ENCODE results near the gene RAPSN. TPM values are rescaled to one million over a fixed set of nuclear protein-coding genes. Genes with fewer than 3 reads are reported as not detected.
A peak's percentile ranks its signal among the peaks of the same experiment; 100 is the strongest.

RAPSN gene
- total and polyA plus RNA-seq, 2 experiments from 2014 or later = 0.17 to 0.23 TPM

DNA sequence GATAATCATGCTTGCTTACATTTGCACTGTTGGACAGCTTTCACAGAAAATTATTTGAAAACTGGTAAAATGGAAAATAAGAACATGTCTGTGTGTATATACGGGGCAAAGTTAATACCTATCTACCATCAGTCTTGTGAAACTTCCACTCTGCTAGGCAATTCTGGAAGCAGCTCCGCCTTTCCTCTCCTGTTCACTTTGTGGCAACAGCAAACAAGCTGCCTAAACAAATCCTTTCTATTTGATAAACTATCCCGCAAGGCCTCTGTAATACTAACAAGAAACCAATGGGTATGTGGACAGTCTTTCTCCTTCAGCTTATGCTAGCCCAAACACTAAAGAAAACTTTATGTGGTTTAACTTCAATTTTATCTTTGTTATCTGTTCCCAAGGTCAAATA, 39.2 kb upstream of the RAPSN start:
- no peak overlapping the region for H3K4me3 Mint-ChIP-seq
- ATAC-seq (no peak), DNase-seq (ENCODE audit: low spot score) (no peak)
- no peak overlapping the region for H3K27ac Mint-ChIP-seq
- H4K20me1 ChIP-seq (replicated peaks; ENCODE audit: insufficient read depth) = peaks cover 42% of the 10 kb centered on the region
- peaks cover 5% of the 10 kb centered on the region for H3K27me3 Mint-ChIP-seq (ENCODE audit: insufficient read depth, low read depth, poor library complexity)
- peaks cover 53% of the 10 kb centered on the region for H3K36me3 ChIP-seq (ENCODE audit: insufficient read depth)
- H3K4me1 Mint-ChIP-seq = no peaks in the 10 kb centered on the region
- H3K4me3 ChIP-seq = no peak overlapping the region
- no peak overlapping the region for H2AFZ ChIP-seq
- peaks cover 62% of the 10 kb centered on the region for H3K79me2 ChIP-seq (replicated peaks; ENCODE audit: insufficient read depth)
- no peaks in the 10 kb centered on the region for H3K27me3 ChIP-seq (ENCODE audit: insufficient read depth)
- peaks cover 27% of the 10 kb centered on the region; the same call in 1 of the 2 replicates for H3F3A ChIP-seq (replicated peaks; ENCODE audit: low read depth)
- no peaks in the 10 kb centered on the region for H3K9me3 Mint-ChIP-seq
- H3K4me1 ChIP-seq (ENCODE audit: insufficient read depth) = no peaks in the 10 kb centered on the region
- no peak overlapping the region for H3K4me2 ChIP-seq
- no peaks in the 10 kb centered on the region for H3K9me2 ChIP-seq (ENCODE audit: insufficient read depth)
- peaks cover 61% of the 10 kb centered on the region for H3K36me3 Mint-ChIP-seq (ENCODE audit: low read depth)
- no peak for TF ChIP-seq JUNB (IDR thresholded peaks at IDR 0.05; ENCODE audit: unreplicated experiment)
- no peak for TF ChIP-seq CREB1 (CRISPR knock-in tag; IDR thresholded peaks at IDR 0.05; ENCODE audit: low read depth)
- no peak for TF ChIP-seq EZH2phosphoT487 (IDR thresholded peaks at IDR 0.05; ENCODE audit: unreplicated experiment)
- TF ChIP-seq ZNF331 (CRISPR knock-in tag; IDR thresholded peaks at IDR 0.05; ENCODE audit: low read depth) = no peak
- no peak for TF ChIP-seq POLR2AphosphoS5 (IDR thresholded peaks at IDR 0.05; ENCODE audit: low read depth)
- no peak for TF ChIP-seq NANOG (IDR thresholded peaks at IDR 0.05; ENCODE audit: borderline replicate concordance)
- TF ChIP-seq, protein P1, sequence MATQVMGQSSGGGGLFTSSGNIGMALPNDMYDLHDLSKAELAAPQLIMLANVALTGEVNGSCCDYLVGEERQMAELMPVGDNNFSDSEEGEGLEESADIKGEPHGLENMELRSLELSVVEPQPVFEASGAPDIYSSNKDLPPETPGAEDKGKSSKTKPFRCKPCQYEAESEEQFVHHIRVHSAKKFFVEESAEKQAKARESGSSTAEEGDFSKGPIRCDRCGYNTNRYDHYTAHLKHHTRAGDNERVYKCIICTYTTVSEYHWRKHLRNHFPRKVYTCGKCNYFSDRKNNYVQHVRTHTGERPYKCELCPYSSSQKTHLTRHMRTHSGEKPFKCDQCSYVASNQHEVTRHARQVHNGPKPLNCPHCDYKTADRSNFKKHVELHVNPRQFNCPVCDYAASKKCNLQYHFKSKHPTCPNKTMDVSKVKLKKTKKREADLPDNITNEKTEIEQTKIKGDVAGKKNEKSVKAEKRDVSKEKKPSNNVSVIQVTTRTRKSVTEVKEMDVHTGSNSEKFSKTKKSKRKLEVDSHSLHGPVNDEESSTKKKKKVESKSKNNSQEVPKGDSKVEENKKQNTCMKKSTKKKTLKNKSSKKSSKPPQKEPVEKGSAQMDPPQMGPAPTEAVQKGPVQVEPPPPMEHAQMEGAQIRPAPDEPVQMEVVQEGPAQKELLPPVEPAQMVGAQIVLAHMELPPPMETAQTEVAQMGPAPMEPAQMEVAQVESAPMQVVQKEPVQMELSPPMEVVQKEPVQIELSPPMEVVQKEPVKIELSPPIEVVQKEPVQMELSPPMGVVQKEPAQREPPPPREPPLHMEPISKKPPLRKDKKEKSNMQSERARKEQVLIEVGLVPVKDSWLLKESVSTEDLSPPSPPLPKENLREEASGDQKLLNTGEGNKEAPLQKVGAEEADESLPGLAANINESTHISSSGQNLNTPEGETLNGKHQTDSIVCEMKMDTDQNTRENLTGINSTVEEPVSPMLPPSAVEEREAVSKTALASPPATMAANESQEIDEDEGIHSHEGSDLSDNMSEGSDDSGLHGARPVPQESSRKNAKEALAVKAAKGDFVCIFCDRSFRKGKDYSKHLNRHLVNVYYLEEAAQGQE (IDR thresholded peaks at IDR 0.05; ENCODE audit: unreplicated experiment) = no peak
- TF ChIP-seq EZH2 (IDR thresholded peaks at IDR 0.05; ENCODE audit: low read depth, unreplicated experiment) = no peak
- TF ChIP-seq, protein P2, sequence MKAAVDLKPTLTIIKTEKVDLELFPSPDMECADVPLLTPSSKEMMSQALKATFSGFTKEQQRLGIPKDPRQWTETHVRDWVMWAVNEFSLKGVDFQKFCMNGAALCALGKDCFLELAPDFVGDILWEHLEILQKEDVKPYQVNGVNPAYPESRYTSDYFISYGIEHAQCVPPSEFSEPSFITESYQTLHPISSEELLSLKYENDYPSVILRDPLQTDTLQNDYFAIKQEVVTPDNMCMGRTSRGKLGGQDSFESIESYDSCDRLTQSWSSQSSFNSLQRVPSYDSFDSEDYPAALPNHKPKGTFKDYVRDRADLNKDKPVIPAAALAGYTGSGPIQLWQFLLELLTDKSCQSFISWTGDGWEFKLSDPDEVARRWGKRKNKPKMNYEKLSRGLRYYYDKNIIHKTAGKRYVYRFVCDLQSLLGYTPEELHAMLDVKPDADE (IDR thresholded peaks at IDR 0.05) = no peak
- TF ChIP-seq STAT1 (IDR thresholded peaks at IDR 0.05; ENCODE audit: unreplicated experiment) = no peak
- TF ChIP-seq ZNF462 (CRISPR knock-in tag; IDR thresholded peaks at IDR 0.05) = no peak
- no peak for TF ChIP-seq ZNF114 (CRISPR knock-in tag; IDR thresholded peaks at IDR 0.05)
- TF ChIP-seq, protein P3, sequence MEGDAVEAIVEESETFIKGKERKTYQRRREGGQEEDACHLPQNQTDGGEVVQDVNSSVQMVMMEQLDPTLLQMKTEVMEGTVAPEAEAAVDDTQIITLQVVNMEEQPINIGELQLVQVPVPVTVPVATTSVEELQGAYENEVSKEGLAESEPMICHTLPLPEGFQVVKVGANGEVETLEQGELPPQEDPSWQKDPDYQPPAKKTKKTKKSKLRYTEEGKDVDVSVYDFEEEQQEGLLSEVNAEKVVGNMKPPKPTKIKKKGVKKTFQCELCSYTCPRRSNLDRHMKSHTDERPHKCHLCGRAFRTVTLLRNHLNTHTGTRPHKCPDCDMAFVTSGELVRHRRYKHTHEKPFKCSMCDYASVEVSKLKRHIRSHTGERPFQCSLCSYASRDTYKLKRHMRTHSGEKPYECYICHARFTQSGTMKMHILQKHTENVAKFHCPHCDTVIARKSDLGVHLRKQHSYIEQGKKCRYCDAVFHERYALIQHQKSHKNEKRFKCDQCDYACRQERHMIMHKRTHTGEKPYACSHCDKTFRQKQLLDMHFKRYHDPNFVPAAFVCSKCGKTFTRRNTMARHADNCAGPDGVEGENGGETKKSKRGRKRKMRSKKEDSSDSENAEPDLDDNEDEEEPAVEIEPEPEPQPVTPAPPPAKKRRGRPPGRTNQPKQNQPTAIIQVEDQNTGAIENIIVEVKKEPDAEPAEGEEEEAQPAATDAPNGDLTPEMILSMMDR (conservative IDR thresholded peaks at IDR 0.05; ENCODE audit: low read depth in 2 of 2) = no peak
- H3K27ac ChIP-seq (ENCODE audit: low read depth) = peak overlapping the region; percentile 46; the same call in 1 of the 2 replicates
